H9 (cell line): Measurements from ENCODE around the gene SIAH2. TPM values are rescaled to one million over a fixed set of nuclear protein-coding genes. Genes with fewer than 3 reads are reported as not detected.

Experiments used
- DNase-seq: peaks from one replicate; pipeline ENCODE4 v3.0.0-alpha.2; 2017
- H2AFZ ChIP-seq: one replicate; pipeline ENCODE4 v1.6.1; 2013; ENCODE audit warnings: mild to moderate bottlenecking, low read length, control low read depth, moderate library complexity
- H2AK5ac ChIP-seq: 2 replicates; pipeline ENCODE4 v1.6.1; 2013; ENCODE audit warnings: low read length, control low read depth, mixed read lengths; ENCODE audit not compliant: insufficient read length
- H2BK120ac ChIP-seq: one replicate; pipeline ENCODE4 v1.6.1; 2013; ENCODE audit warnings: low read depth, mild to moderate bottlenecking, low read length, control low read depth, inconsistent platforms; ENCODE audit not compliant: poor library complexity, severe bottlenecking
- H2BK12ac ChIP-seq: 2 replicates; pipeline ENCODE4 v1.6.1; 2013; ENCODE audit warnings: low read length, control low read depth, mixed read lengths, low read depth; ENCODE audit not compliant: insufficient read length
- H2BK15ac ChIP-seq: 2 replicates; pipeline ENCODE4 v1.6.1; 2013; ENCODE audit warnings: low read depth, low read length, control low read depth
- H2BK20ac ChIP-seq: one replicate; pipeline ENCODE4 v1.6.1; 2013; ENCODE audit warnings: low read depth, mild to moderate bottlenecking, low read length, control low read depth, inconsistent platforms; ENCODE audit not compliant: poor library complexity, severe bottlenecking
- H2BK5ac ChIP-seq: 2 replicates; pipeline ENCODE4 v1.6.1; 2013; ENCODE audit warnings: low read length, control low read depth, mixed read lengths; ENCODE audit not compliant: insufficient read length
- H3K14ac ChIP-seq: 2 replicates; pipeline ENCODE4 v1.6.1; 2013; ENCODE audit warnings: low read length, control low read depth; ENCODE audit not compliant: insufficient read depth
- H3K18ac ChIP-seq: 2 replicates; pipeline ENCODE4 v1.6.1; 2013; ENCODE audit warnings: low read depth, mild to moderate bottlenecking, mixed read lengths, low read length, control low read depth; ENCODE audit not compliant: insufficient read length
- H3K23ac ChIP-seq: 2 replicates; pipeline ENCODE4 v1.6.1; 2013; ENCODE audit warnings: low read length, control low read depth, mixed read lengths, low read depth; ENCODE audit not compliant: insufficient read length
- H3K23me2 ChIP-seq: 2 replicates; pipeline ENCODE4 v1.6.1; 2013; ENCODE audit warnings: low read depth, mild to moderate bottlenecking, mixed read lengths, low read length, control low read depth; ENCODE audit not compliant: insufficient read length, poor library complexity, severe bottlenecking
- H3K27ac ChIP-seq: 2 replicates; pipeline ENCODE4 v1.5.1; 2013; ENCODE audit warnings: low read length, control low read depth, mixed read lengths, low read depth; ENCODE audit not compliant: insufficient read length
- H3K27me3 ChIP-seq: 2 replicates; pipeline ENCODE4 v1.6.1; 2013; ENCODE audit warnings: low read length, control low read depth, inconsistent platforms; ENCODE audit not compliant: insufficient read depth
- H3K4ac ChIP-seq: 2 replicates; pipeline ENCODE4 v1.6.1; 2013; ENCODE audit warnings: low read depth, mild to moderate bottlenecking, control low read depth, inconsistent platforms, low read length, moderate library complexity
- H3K4me1 ChIP-seq: 2 replicates; pipeline ENCODE4 v1.6.1; 2013; ENCODE audit warnings: low read length, control low read depth, inconsistent platforms; ENCODE audit not compliant: insufficient read depth
- H3K4me2 ChIP-seq: 2 replicates; pipeline ENCODE4 v1.6.1; 2013; ENCODE audit warnings: low read length, control low read depth, mixed read lengths; ENCODE audit not compliant: insufficient read length, insufficient read depth
- H3K56ac ChIP-seq: 2 replicates; pipeline ENCODE4 v1.6.1; 2013; ENCODE audit warnings: low read depth, mild to moderate bottlenecking, mixed read lengths, low read length, control low read depth; ENCODE audit not compliant: insufficient read length
- H3K79me1 ChIP-seq: 2 replicates; pipeline ENCODE4 v1.6.1; 2013; ENCODE audit warnings: low read depth, mild to moderate bottlenecking, moderate library complexity, low read length, control low read depth, inconsistent platforms; ENCODE audit not compliant: insufficient read depth, poor library complexity, severe bottlenecking
- H3K79me2 ChIP-seq: 2 replicates; pipeline ENCODE4 v1.6.1; 2013; ENCODE audit warnings: low read length, control low read depth, inconsistent platforms; ENCODE audit not compliant: insufficient read depth
- H3K9ac ChIP-seq: 2 replicates; pipeline ENCODE4 v1.6.1; 2013; ENCODE audit warnings: low read length, control low read depth, mixed read lengths; ENCODE audit not compliant: insufficient read length; ENCODE audit errors: extremely low read depth
- H3K9me3 ChIP-seq: one replicate; pipeline ENCODE4 v1.6.1; 2013; ENCODE audit warnings: low read depth, low read length, inconsistent platforms; ENCODE audit not compliant: control insufficient read depth
- H3T11ph ChIP-seq: one replicate; pipeline ENCODE4 v1.6.1; 2013; ENCODE audit warnings: mild to moderate bottlenecking, low read length, control low read depth, inconsistent platforms
- H4K20me1 ChIP-seq: one replicate; pipeline ENCODE4 v1.6.1; 2013; ENCODE audit not compliant: control insufficient read depth, insufficient read length, insufficient read depth
- H4K5ac ChIP-seq: 2 replicates; pipeline ENCODE4 v1.6.1; 2013; ENCODE audit warnings: low read depth, mild to moderate bottlenecking, mixed read lengths, low read length, control low read depth; ENCODE audit not compliant: insufficient read length
- H4K8ac ChIP-seq: replicated peaks from 2 replicates; pipeline ENCODE4 v1.6.1; 2013; ENCODE audit warnings: low read length, control low read depth, mixed read lengths, low read depth; ENCODE audit not compliant: insufficient read length
- H4K91ac ChIP-seq: 2 replicates; pipeline ENCODE4 v1.6.1; 2013; ENCODE audit warnings: low read depth, mild to moderate bottlenecking, moderate library complexity, mixed read lengths, low read length, control low read depth; ENCODE audit not compliant: insufficient read length
- H3K27ac Mint-ChIP-seq, 3 experiments: 2 replicates in 2 of 3; 3 replicates in 1 of 3; pipeline ENCODE4 v1.8.0; 2020 to 2021; ENCODE audit warnings: mixed read lengths in 3 of 3, mild to moderate bottlenecking in 1 of 3, moderate library complexity in 1 of 3
- H3K27me3 Mint-ChIP-seq: 2 replicates; pipeline ENCODE4 v1.8.0; 2021; ENCODE audit warnings: low read depth, mild to moderate bottlenecking, moderate library complexity, mixed read lengths
- H3K36me3 Mint-ChIP-seq, 3 experiments: 2 replicates in 2 of 3; 3 replicates in 1 of 3; pipeline ENCODE4 v1.8.0; 2020 to 2021; ENCODE audit warnings: low read depth in 3 of 3, mixed read lengths in 3 of 3; ENCODE audit not compliant: insufficient read depth in 1 of 3
- H3K4me1 Mint-ChIP-seq, 2 experiments: 2 replicates each; pipeline ENCODE4 v1.8.0; 2020; ENCODE audit warnings: mixed read lengths in 2 of 2
- H3K4me3 Mint-ChIP-seq, 2 experiments: 2 replicates in 1 of 2; 3 replicates in 1 of 2; pipeline ENCODE4 v1.8.0; 2020 to 2021; ENCODE audit warnings: mild to moderate bottlenecking in 2 of 2, mixed read lengths in 2 of 2, moderate library complexity in 1 of 2
- H3K9me3 Mint-ChIP-seq, 2 experiments: 2 replicates in 1 of 2; 3 replicates in 1 of 2; pipeline ENCODE4 v1.8.0; 2020; ENCODE audit warnings: mild to moderate bottlenecking in 2 of 2, mixed read lengths in 2 of 2, moderate library complexity in 1 of 2
- WGBS: extraction: QIAGEN DNeasy Blood & Tissue Kit; methylation state at CpG from one replicate; pipeline ENCODE4 v1.1.7; 2013; ENCODE audit warnings: missing lambda C conversion rate, low lambda C conversion rate, mixed read lengths; ENCODE audit not compliant: insufficient read length; ENCODE audit errors: extremely low coverage; 5-methylcytosine and 5-hydroxymethylcytosine counted together
- total RNA-seq: library from RNA; stranded (reverse); gene quantifications from 2 replicates; pipeline ENCODE4 v1.2.1, GENCODE V29; 2021
- TF ChIP-seq, protein P1 (sequence below): fragments of 200-600 bp; sonication (generic); conservative IDR thresholded peaks from 3 replicates; pipeline ENCODE4 v1.8.0; 2021; ENCODE audit warnings: antibody characterized with exemption, mild to moderate bottlenecking

The SIAH2 gene
- total RNA-seq, 1 experiment from 2014 or later: 17.4 TPM

DNA sequence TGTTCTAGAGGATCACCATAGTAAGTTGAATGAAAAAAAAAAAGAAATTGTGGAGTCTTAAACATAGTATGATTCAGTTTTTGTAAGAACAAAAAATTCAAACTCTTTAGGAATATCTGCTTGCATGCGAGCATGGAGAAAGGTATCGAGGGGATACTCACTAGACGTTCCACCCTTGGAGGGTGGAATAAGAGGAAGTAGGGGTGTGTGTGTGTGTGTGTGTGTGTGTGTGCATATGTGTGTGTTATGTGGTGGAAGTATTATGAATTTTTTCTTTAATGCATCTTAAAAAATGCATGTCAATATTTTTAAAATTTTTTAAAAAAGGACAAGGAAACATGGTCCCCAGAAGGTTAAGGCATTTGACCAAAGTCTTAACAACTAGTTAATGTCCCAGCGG is 26.5 kb upstream of the SIAH2 start:
- H2BK5ac ChIP-seq: no peak overlapping the region
- no peaks in the 10 kb centered on the region for H3K9me3 ChIP-seq
- no peak overlapping the region for H3K14ac ChIP-seq
- H3K79me1 ChIP-seq: no peaks in the 10 kb centered on the region
- no peaks in the 10 kb centered on the region for H3K27me3 ChIP-seq
- no peaks in the 10 kb centered on the region for H4K20me1 ChIP-seq
- no peak for DNase-seq
- H3K23me2 ChIP-seq: no peaks in the 10 kb centered on the region
- H3K27ac ChIP-seq: no peak overlapping the region
- H3K56ac ChIP-seq: no peak overlapping the region
- no peak overlapping the region for H3K18ac ChIP-seq
- H4K91ac ChIP-seq: no peak overlapping the region
- TF ChIP-seq, protein P1, sequence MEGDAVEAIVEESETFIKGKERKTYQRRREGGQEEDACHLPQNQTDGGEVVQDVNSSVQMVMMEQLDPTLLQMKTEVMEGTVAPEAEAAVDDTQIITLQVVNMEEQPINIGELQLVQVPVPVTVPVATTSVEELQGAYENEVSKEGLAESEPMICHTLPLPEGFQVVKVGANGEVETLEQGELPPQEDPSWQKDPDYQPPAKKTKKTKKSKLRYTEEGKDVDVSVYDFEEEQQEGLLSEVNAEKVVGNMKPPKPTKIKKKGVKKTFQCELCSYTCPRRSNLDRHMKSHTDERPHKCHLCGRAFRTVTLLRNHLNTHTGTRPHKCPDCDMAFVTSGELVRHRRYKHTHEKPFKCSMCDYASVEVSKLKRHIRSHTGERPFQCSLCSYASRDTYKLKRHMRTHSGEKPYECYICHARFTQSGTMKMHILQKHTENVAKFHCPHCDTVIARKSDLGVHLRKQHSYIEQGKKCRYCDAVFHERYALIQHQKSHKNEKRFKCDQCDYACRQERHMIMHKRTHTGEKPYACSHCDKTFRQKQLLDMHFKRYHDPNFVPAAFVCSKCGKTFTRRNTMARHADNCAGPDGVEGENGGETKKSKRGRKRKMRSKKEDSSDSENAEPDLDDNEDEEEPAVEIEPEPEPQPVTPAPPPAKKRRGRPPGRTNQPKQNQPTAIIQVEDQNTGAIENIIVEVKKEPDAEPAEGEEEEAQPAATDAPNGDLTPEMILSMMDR: no peak
- no peak overlapping the region for H2BK20ac ChIP-seq
- Mint-ChIP-seq H3K4me1 (peaks cover 5 to 18% of the 10 kb centered on the region in 2 experiments; a peak in 3 of 4 replicates), H3K27me3 (peaks cover 2% of the 10 kb centered on the region; the same call in 1 of the 2 replicates), H3K27ac (no peak overlapping the region), H3K4me3 (no peak overlapping the region), H3K36me3 (no peaks in the 10 kb centered on the region; a peak in 1 of 7 replicates), H3K9me3 (no peaks in the 10 kb centered on the region; a peak in 1 of 5 replicates)
- H2BK12ac ChIP-seq: no peak overlapping the region
- WGBS: no CpG with 5 or more reads among the region's 4 CpGs
- no peak overlapping the region for H2AFZ ChIP-seq
- no peak overlapping the region for H3K9ac ChIP-seq
- H3K23ac ChIP-seq: no peak overlapping the region
- H4K8ac ChIP-seq: no peak overlapping the region
- H2BK15ac ChIP-seq: no peak overlapping the region
- H4K5ac ChIP-seq: no peak overlapping the region
- no peak overlapping the region for H3T11ph ChIP-seq
- H3K4ac ChIP-seq: no peak overlapping the region
- H2AK5ac ChIP-seq: no peak overlapping the region
- no peak overlapping the region for H3K4me2 ChIP-seq
- H3K4me1 ChIP-seq: no peaks in the 10 kb centered on the region; the same call in 1 of the 2 replicates
- no peak overlapping the region for H2BK120ac ChIP-seq
- H3K79me2 ChIP-seq: no peaks in the 10 kb centered on the region
